Smooth muscle cell (in vitro differentiated cells): ENCODE results near the gene PPFIA1. TPM values are rescaled to one million over a fixed set of nuclear protein-coding genes. Genes with fewer than 3 reads are reported as not detected.

Experiments used
- DNase-seq: peaks from one replicate; lab custom pipeline; 2025; ENCODE audit not compliant: unreplicated experiment; lab: John Stamatoyannopoulos, UW
- H2AFZ ChIP-seq: fragments of 200-600 bp; sonication (generic); 2 replicates; pipeline ENCODE4 v1.6.0; 2016; ENCODE audit warnings: antibody characterized with exemption, low read depth, mild to moderate bottlenecking
- H3F3A ChIP-seq: fragments of 200-600 bp; sonication (generic); 2 replicates; pipeline ENCODE4 v1.6.0; 2017; ENCODE audit warnings: antibody characterized with exemption, low read depth
- H3K27ac ChIP-seq: fragments of 200-600 bp; sonication (generic); 2 replicates; pipeline ENCODE4 v1.5.1; 2016; ENCODE audit warnings: low read depth, mild to moderate bottlenecking
- H3K27me3 ChIP-seq: fragments of 200-600 bp; sonication (generic); 2 replicates; pipeline ENCODE4 v1.6.1; 2016; ENCODE audit warnings: low read depth, mild to moderate bottlenecking
- H3K36me3 ChIP-seq: fragments of 200-600 bp; sonication (generic); 2 replicates; pipeline ENCODE4 v1.5.1; 2016; ENCODE audit warnings: low read depth
- H3K4me1 ChIP-seq: fragments of 200-600 bp; sonication (generic); 2 replicates; pipeline ENCODE4 v1.5.1; 2016; ENCODE audit warnings: low read depth
- H3K4me2 ChIP-seq: fragments of 200-600 bp; sonication (generic); 2 replicates; pipeline ENCODE4 v1.6.0; 2016; ENCODE audit warnings: mild to moderate bottlenecking
- H3K4me3 ChIP-seq: fragments of 200-600 bp; sonication (generic); 2 replicates; pipeline ENCODE4 v1.5.1; 2016; ENCODE audit warnings: mild to moderate bottlenecking
- H3K79me2 ChIP-seq: fragments of 200-600 bp; sonication (generic); 2 replicates; pipeline ENCODE4 v1.6.0; 2016; ENCODE audit warnings: low read depth, mild to moderate bottlenecking
- H3K9ac ChIP-seq: fragments of 200-600 bp; sonication (generic); 2 replicates; pipeline ENCODE4 v1.6.0; 2016; ENCODE audit warnings: low read depth
- H3K9me3 ChIP-seq: fragments of 200-600 bp; sonication (generic); replicated peaks from 2 replicates; pipeline ENCODE4 v1.5.1; 2016; ENCODE audit warnings: low read depth
- H4K20me1 ChIP-seq: fragments of 200-600 bp; sonication (generic); 2 replicates; pipeline ENCODE4 v1.6.0; 2016; ENCODE audit warnings: low read depth
- CTCF ChIP-seq: fragments of 200-600 bp; sonication (generic); IDR thresholded peaks from 2 replicates; pipeline ENCODE4 v1.5.1; 2017; ENCODE audit warnings: borderline replicate concordance, mild to moderate bottlenecking, antibody characterized with exemption; ENCODE audit not compliant: insufficient read depth, poor library complexity, severe bottlenecking
- WGBS: methylation state at CpG from one replicate; pipeline ENCODE4 v1.1.7; 2016; ENCODE audit warnings: low lambda C conversion rate; 5-methylcytosine and 5-hydroxymethylcytosine counted together
- polyA plus RNA-seq: library from polyadenylated mRNA; unstranded; fragments of >200 nt; fragmentation: Nextera tagmentation; extraction: Ambion mirVana; gene quantifications from 2 replicates; pipeline ENCODE4 v1.2.1, GENCODE V29; 2016
- total RNA-seq: library from RNA; depleted of rRNA; stranded (reverse); fragments of >200 nt; gene quantifications from 2 replicates; pipeline ENCODE4 v1.2.3, GENCODE V29; 2014

PPFIA1 gene
- total and polyA plus RNA-seq, 2 experiments from 2014 or later = 23.8 to 48.2 TPM

DNA sequence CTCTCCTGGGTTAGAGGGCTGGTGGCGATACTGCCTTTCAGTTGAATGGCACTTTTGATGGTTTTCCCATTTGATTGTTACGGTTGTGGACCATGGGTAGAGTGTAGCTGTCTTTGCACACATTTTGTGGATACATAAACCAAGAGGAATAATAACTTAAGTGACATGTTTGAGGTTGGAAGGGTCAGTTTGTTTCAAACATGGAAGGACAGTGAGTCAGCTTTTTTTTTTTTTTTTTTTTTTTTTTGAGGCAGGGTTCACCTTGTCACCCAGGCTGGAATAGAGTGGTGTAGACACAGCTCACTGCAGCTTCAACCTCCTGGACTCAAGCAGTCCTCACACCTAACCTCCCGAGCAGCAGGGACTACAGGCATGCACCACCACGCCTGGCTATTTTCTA is 41.1 kb downstream of the PPFIA1 start:
- 100% methylated on average over 4 of the region's 4 CpGs for WGBS

DNA sequence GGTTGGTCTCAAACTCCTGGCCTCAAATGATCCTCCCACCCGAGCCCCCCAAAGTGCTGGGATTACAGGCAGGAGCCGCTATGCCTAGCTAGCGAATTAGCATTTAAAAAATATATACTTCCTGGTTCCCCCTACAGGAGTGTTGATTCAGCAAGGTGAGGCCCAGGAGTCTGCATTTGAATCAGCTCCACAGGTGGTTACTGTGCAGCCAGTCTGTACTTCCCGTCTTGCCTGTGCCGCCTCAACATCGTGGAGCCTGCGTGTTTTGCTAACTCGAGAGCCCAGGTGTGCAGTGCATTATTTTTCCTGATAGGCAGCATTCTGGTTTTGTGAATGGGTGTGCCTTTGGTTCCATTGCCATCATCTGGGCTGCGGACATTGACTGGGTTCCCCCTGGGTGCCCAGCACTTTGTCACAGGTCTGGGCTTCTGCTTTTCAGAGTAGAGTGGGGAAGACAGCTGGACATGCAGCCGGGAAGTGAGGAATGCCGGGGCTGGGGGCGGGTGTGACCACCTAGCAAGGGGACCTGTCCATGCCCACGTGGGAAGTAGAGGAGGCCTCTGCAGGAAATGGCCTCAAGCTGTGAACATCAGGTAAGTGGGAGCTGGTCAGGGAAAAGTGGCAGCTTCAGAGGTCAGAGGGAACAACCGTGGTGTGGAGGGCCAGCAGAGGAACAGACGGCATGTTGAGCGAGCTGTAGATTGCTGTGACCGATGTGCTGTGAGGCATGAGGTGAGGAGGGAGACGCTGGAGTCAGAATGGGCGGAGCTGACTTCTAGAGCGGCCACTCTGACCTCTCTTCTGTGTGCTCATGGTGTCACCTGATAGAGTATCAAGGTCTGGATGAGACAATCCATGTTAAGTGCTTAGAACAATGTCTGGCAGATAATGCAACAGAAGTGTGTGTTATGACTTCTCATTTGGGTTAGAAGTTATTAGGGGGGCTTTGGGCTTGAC is 42.2 kb downstream of the PPFIA1 start:
- TF ChIP-seq CTCF = no peak
- H3K79me2 ChIP-seq = peaks cover 49% of the 10 kb centered on the region
- H3K27ac ChIP-seq = no peak overlapping the region
- no peak overlapping the region for H2AFZ ChIP-seq
- no peaks in the 10 kb centered on the region for H3K9me3 ChIP-seq
- H3K4me1 ChIP-seq = no peaks in the 10 kb centered on the region
- H4K20me1 ChIP-seq = peaks cover 87% of the 10 kb centered on the region
- no peak overlapping the region for H3K4me2 ChIP-seq
- no peaks in the 10 kb centered on the region for H3K36me3 ChIP-seq
- no peaks in the 10 kb centered on the region for H3K27me3 ChIP-seq
- no peaks in the 10 kb centered on the region for H3F3A ChIP-seq
- 86% methylated on average over 20 of the region's 20 CpGs for WGBS
- no peak overlapping the region for H3K4me3 ChIP-seq
- no peak for DNase-seq
- H3K9ac ChIP-seq = no peak overlapping the region

More for the DNA sequence above, 41.1 kb downstream of the PPFIA1 start:
- H3K9ac ChIP-seq = no peak overlapping the region
- no peaks in the 10 kb centered on the region for H3K4me1 ChIP-seq
- no peaks in the 10 kb centered on the region for H3K9me3 ChIP-seq
- H4K20me1 ChIP-seq = peaks cover 83% of the 10 kb centered on the region
- H2AFZ ChIP-seq = no peak overlapping the region
- H3K27ac ChIP-seq = no peak overlapping the region
- H3K27me3 ChIP-seq = no peaks in the 10 kb centered on the region
- H3K4me2 ChIP-seq = no peak overlapping the region
- H3F3A ChIP-seq = no peaks in the 10 kb centered on the region
- no peak overlapping the region for H3K4me3 ChIP-seq
- no peak for TF ChIP-seq CTCF
- H3K79me2 ChIP-seq = peaks cover 53% of the 10 kb centered on the region
- no peaks in the 10 kb centered on the region for H3K36me3 ChIP-seq
- DNase-seq = no peak

GRCh38 chr11:70313945-70314344 is 43.5 kb downstream of the PPFIA1 start:
- no peak for TF ChIP-seq CTCF
- peaks cover 37% of the 10 kb centered on the region for H3K79me2 ChIP-seq
- H2AFZ ChIP-seq = no peak overlapping the region
- no peak overlapping the region for H3K9ac ChIP-seq
- H3F3A ChIP-seq = no peaks in the 10 kb centered on the region
- no peaks in the 10 kb centered on the region for H3K9me3 ChIP-seq
- no peak overlapping the region for H3K4me3 ChIP-seq
- H3K27me3 ChIP-seq = no peaks in the 10 kb centered on the region
- peaks cover 86% of the 10 kb centered on the region for H4K20me1 ChIP-seq
- no peak overlapping the region for H3K27ac ChIP-seq
- no peaks in the 10 kb centered on the region for H3K36me3 ChIP-seq
- DNase-seq = no peak
- no peak overlapping the region for H3K4me2 ChIP-seq
- no peaks in the 10 kb centered on the region for H3K4me1 ChIP-seq
- 90% methylated on average over 8 of the region's 8 CpGs for WGBS
